Endothelial cell of umbilical vein (primary cell): Measurements from ENCODE around the gene MYO7B.

Experiments used
- CTCF ChIP-seq, 2 donors: IDR thresholded peaks; 1 replicate in 1 of 2; 2 replicates in 1 of 2; pipeline ENCODE4 v1.5.1; 2011; ENCODE audit warnings: low read length in 2 of 2, mild to moderate bottlenecking in 2 of 2, moderate library complexity in 2 of 2, control low read depth in 1 of 2, inconsistent platforms in 1 of 2, low read depth in 1 of 2; ENCODE audit not compliant: insufficient read depth in 1 of 2; ENCODE audit errors: extremely low read depth in 1 of 2
- EZH2 ChIP-seq: IDR thresholded peaks from 2 replicates; pipeline ENCODE4 v1.6.1; 2012; ENCODE audit warnings: borderline replicate concordance, low read depth, mild to moderate bottlenecking, moderate library complexity, low read length, inconsistent platforms; ENCODE audit not compliant: severe bottlenecking
- MAX ChIP-seq: IDR thresholded peaks from 2 replicates; pipeline ENCODE4 v1.6.1; 2011; ENCODE audit not compliant: insufficient read depth, insufficient read length
- POLR2A ChIP-seq: IDR thresholded peaks from 2 replicates; pipeline ENCODE4 v1.6.1; 2012; ENCODE audit warnings: low read depth, mild to moderate bottlenecking, control low read depth, low read length
- POLR2AphosphoS5 ChIP-seq: IDR thresholded peaks from 2 replicates; pipeline ENCODE4 v1.6.1; 2012; ENCODE audit warnings: low read depth, mild to moderate bottlenecking, control low read depth, low read length, moderate library complexity; ENCODE audit not compliant: insufficient read depth

GRCh38 chr2:127664065-127664894, 128.8 kb downstream of the MYO7B start:
- TF ChIP-seq CTCF (IDR thresholded peaks at IDR 0.05; ENCODE audit: extremely low read depth in 1 of 2, insufficient read depth in 1 of 2, low read depth in 1 of 2, low read length in 2 of 2) (no peak), MAX (no peak), POLR2A (peak; percentile 29), POLR2AphosphoS5 (peak; percentile 65), EZH2 (no peak)
